ENCODE data around the gene XIRP2.

DNA sequence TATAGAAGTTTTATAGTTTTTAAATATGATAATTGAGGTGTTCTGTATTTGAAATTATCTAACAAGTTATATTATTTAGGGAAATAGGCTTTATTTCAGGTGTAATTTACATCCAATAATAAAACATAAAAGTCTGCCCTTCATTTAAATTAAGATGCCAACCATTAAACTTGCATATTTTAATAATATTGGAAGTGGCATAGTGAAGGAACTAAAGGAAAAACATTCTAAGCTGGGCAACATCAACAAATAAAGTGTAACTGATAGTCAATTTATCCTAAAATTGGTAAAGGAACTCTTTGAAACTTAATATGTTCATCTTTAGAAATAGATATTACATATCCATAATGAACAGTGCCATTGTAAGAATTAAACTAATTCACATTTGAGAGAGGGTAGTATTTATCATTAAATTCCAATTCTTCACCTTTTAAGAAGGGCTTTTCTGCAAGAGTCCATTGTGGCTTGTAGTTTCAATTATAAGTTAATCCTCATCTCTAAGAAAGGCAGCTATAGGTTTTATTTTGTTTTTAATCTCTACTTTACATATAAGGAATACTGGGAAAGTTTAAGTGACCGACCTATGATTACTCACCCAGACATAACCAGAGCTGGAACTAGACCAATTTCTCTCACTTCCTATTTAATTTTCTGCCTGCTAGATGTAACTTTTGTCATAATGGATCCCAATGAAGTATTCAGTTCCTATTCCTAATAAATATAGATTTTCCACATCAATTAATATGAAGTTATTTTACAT is 401.6 kb downstream of the XIRP2 start:
- TF ChIP-seq POLR2A (IDR thresholded peaks at IDR 0.05): no peak
- TF ChIP-seq CTCF (IDR thresholded peaks at IDR 0.05): no peak
